Right lobe of liver (tissue), 6 donors: ENCODE data around the gene CLEC2L. TPM values are rescaled to one million over a fixed set of nuclear protein-coding genes. Genes with fewer than 3 reads are reported as not detected.
"Not testable (repeated sequence)": the region's sequence is repeated elsewhere in the genome, so short reads cannot be mapped to it uniquely, and the experiment has no call there.

Source experiments
- ATAC-seq, 4 donors: fragments of 200-7000 bp; cut with Tn5 transposase; one replicate each; pipeline ENCODE4 v1.9.1; 2020; ENCODE audit warnings: mild to moderate bottlenecking in 4 of 4, moderate library complexity in 4 of 4
- DNase-seq, 3 donors: peaks; one replicate each; pipeline ENCODE4 v3.0.0-alpha.2; 2020
- H3K27ac ChIP-seq, 3 donors: fragments of 200-600 bp; one replicate each; pipeline ENCODE4 v1.8.0; 2022
- H3K27me3 ChIP-seq, 2 donors: fragments of 200-600 bp; one replicate each; pipeline ENCODE4 v1.8.0; 2022
- H3K36me3 ChIP-seq, 4 donors: fragments of 200-600 bp; sonication (generic) in 1 of 4; one replicate each; pipeline versions ENCODE4 v1.5.1 to v1.8.0; 2017 to 2022; ENCODE audit warnings: control low read depth in 1 of 4
- H3K4me1 ChIP-seq, 4 donors: fragments of 200-600 bp; sonication (generic) in 1 of 4; one replicate each; pipeline versions ENCODE4 v1.5.1 to v1.8.0; 2017 to 2022; ENCODE audit warnings: control low read depth in 1 of 4
- H3K4me3 ChIP-seq, 3 donors: fragments of 200-600 bp; one replicate each; pipeline ENCODE4 v1.8.0; 2022
- H3K9me3 ChIP-seq, 4 donors: fragments of 200-600 bp; sonication (generic) in 1 of 4; one replicate each; pipeline versions ENCODE4 v1.5.1 to v1.8.0; 2017 to 2022; ENCODE audit warnings: control low read depth in 1 of 4
- CTCF ChIP-seq, 4 donors: fragments of 200-600 bp in 3 of 4; fragments of 450-650 bp in 1 of 4; IDR thresholded peaks; one replicate each; pipeline versions ENCODE4 v1.5.1 to v1.8.0; 2016 to 2022; ENCODE audit warnings: antibody characterized with exemption in 4 of 4, mild to moderate bottlenecking in 2 of 4
- POLR2A ChIP-seq: fragments of 450-650 bp; IDR thresholded peaks from one replicate; pipeline ENCODE4 v1.6.1; 2017; ENCODE audit warnings: antibody characterized with exemption, mild to moderate bottlenecking
- WGBS: methylation state at CpG from one replicate; pipeline ENCODE4 v1.1.6; 2018; ENCODE audit warnings: low coverage, low lambda C conversion rate; ENCODE audit not compliant: insufficient coverage; ENCODE audit errors: missing lambda C conversion rate; 5-methylcytosine and 5-hydroxymethylcytosine counted together
- intact Hi-C, 2 donors: fragments of 100-400 bp; cut with DNase I; formaldehyde crosslinking; loops; one replicate each; pipeline versions ENCODE4 v1.11.2 to v1.14.1; 2022
- total RNA-seq, 6 experiments: library from RNA; depleted of rRNA in 2 of 6; stranded (reverse); fragments of >200 nt in 2 of 6; fragmentation: NEBNext Ultra II Directional in 3 of 6; extraction: Animal tissue kit (Norgen Biotek cat#: 25700) in 3 of 6; gene quantifications; one replicate each; pipeline versions ENCODE4 v1.1.0 to v1.2.4, GENCODE V29; 2016 to 2023
- donor health status: DM: no; HTN: yes; CAD: no.
- donor health status: DM: no; HTN: no; CAD: no.
- donor health status: DM: no; HTN: no; CAD: no.
- donor health status: DM: no; HTN: yes; CAD: no.
- donor health status: DM: no; HTN: yes; CAD: no.

The CLEC2L gene
- total RNA-seq, 6 experiments from 2014 or later: not detected

GRCh38 chr7:139542308-139543151 lies 19.0 kb downstream of the CLEC2L start:
- Histone ChIP-seq H3K27ac (no peak overlapping the region), H3K4me3 (no peak overlapping the region), H3K4me1 (no peaks in the 10 kb centered on the region), H3K9me3 (no peaks in the 10 kb centered on the region), H3K27me3 (no peaks in the 10 kb centered on the region), H3K36me3 (no peaks in the 10 kb centered on the region)
- ATAC-seq: no peak
- DNase-seq: no peak
- intact Hi-C loops: no loop called here
- WGBS: 87% methylated on average over 16 of the region's 28 CpGs
- TF ChIP-seq CTCF (IDR thresholded peaks at IDR 0.05) (no peak), POLR2A (no peak)

DNA sequence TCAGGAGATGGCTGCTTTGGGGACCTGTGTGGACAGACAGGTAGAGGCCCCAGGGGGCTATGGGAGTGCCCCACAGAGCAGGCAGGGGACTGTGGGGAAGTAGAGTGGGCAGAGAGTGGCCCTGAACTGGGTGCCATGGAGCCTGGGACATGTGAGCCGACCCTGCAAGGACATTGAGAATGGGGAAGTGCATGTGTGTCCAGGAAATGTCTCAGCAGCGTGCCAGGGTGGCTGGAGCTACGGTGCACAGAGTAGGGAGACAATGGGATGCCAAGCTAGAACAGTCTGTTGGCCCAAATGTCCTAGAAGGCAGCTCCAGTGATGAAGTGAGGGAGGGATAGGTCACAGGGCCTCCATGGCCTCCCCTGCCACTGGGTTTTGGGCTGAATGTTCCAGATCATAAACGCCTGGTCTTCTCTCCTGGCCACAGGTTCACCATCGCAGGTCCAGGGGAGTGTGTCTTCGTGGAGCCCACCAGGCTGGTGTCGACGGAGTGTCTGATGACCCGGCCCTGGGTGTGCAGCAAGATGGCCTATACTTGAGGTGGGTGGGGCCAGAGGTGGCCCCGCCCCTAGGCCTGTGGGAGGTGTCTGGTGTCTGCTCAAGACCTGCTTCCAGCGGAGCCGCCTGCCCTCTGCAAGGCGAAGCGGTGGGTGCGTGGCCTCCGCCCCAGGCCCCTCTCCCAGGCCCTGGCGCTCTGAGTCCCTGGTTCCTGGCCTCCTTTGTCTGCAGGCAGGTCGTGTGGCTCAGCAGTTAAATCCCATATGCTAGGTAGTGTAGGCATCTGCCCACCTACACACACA lies 20.5 kb downstream of the CLEC2L start:
- intact Hi-C loops: no loop called here
- H3K27ac ChIP-seq: no peak overlapping the region
- 60% methylated on average over 3 of the region's 18 CpGs for WGBS
- no peaks in the 10 kb centered on the region for H3K27me3 ChIP-seq
- H3K9me3 ChIP-seq: no peaks in the 10 kb centered on the region
- no peaks in the 10 kb centered on the region for H3K4me1 ChIP-seq
- TF ChIP-seq CTCF (IDR thresholded peaks at IDR 0.05): no peak
- no peak for TF ChIP-seq POLR2A
- no peak overlapping the region for H3K4me3 ChIP-seq
- ATAC-seq (peak in 3 of 4 donors; percentile 21 to 44 (median 23)), DNase-seq (no peak)
- no peaks in the 10 kb centered on the region for H3K36me3 ChIP-seq

- ATAC-seq (no peak), DNase-seq (no peak)
- no peaks in the 10 kb centered on the region for H3K27me3 ChIP-seq
- H3K4me3 ChIP-seq: no peak overlapping the region
- TF ChIP-seq CTCF (IDR thresholded peaks at IDR 0.05) (no peak), POLR2A (no peak)
- H3K27ac ChIP-seq: no peak overlapping the region
- H3K9me3 ChIP-seq: no peaks in the 10 kb centered on the region
- H3K4me1 ChIP-seq: no peaks in the 10 kb centered on the region
- H3K36me3 ChIP-seq: no peaks in the 10 kb centered on the region
- 85% methylated on average over 3 of the region's 11 CpGs for WGBS
- intact Hi-C loops: no loop called here
Observed at GRCh38 chr7:139544645-139545044, 21.2 kb downstream of the CLEC2L start.

DNA sequence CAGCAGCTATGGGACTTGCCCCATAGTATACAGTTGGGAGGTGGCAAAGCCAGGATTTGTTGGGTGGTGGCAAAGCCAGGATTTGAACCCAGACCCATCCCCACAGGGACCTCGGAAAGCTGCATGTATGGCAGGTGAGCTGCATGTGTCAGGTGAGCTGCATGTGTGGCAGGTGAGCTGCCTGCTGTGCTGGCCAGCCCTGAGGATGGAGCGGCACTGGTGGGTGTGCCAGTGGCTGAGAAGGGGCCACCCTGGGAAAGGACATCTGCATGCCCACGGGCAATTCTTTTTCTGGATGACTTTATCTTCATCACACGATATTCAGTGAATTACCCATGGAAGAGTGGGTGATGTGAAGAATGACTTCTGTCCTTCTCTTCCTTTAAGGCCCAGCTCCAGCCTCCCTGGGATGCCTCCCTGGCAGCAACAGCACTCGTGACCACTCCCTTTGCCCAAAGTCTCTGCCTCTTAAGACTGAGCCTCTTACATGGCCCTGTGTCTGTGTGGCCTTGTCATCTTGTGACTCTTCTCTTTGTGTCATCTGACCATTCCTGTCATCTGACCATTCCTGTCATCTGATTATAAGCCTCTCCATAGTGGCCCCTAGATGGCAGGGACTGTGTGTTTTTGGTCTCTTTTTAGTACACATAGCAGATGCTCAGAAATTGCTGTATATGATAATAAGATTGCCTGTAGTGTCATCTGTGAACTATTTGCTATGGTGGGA lies 25.0 kb downstream of the CLEC2L start:
- WGBS: 80% methylated on average over 1 of the region's 5 CpGs
- no peaks in the 10 kb centered on the region for H3K36me3 ChIP-seq
- H3K9me3 ChIP-seq: no peaks in the 10 kb centered on the region
- no peak for DNase-seq
- intact Hi-C loops: no loop called here
- H3K4me3 ChIP-seq: no peak overlapping the region
- no peak overlapping the region for H3K27ac ChIP-seq
- H3K27me3 ChIP-seq: no peaks in the 10 kb centered on the region
- H3K4me1 ChIP-seq: no peaks in the 10 kb centered on the region
- no peak for ATAC-seq
- no peak for TF ChIP-seq POLR2A
- no peak for TF ChIP-seq CTCF (IDR thresholded peaks at IDR 0.05)

DNA sequence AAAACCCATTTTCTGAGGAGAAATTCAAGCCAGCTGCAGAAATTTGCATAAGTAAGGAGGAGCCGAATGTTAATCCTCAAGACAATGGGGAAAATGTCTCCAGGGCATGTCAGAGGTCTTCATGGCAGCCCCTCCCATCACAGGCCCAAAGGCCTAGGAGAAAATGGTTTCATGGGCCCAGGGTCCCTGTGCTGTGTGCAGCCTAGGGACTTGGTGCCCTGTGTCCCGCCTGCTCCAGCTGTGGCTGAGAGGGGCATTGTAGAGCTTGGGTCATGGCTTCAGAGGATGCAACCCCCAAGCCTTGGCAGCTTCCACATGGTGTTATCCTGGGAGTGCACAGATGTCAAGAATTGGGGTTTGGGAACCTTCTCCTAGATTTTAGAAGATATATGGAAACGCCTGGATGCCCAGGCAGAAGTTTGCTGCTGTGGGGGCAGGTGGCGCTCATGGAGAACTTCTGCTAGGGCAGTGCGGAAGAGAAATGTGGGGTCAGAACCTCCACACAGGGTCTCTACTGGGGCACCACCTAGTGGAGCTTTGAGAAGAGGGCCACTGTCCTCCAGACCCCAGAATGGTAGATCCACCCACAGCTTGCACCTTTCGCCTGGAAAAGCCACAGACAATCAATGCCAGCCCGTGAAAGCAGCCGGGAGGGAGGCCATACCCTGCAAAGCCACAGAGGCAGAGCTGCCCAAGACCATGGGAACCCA lies 30.7 kb downstream of the CLEC2L start:
- DNase-seq, H3K9me3 ChIP-seq, intact Hi-C loops, H3K4me3 ChIP-seq, H3K27ac ChIP-seq, H3K36me3 ChIP-seq, ATAC-seq, H3K4me1 ChIP-seq, H3K27me3 ChIP-seq: not testable (repeated sequence)
- WGBS: 100% methylated on average over 1 of the region's 8 CpGs
